Activated CD4-positive, alpha-beta memory T cell treated with anti-CD3 and anti-CD28 coated beads for 36 hours (primary cell): ENCODE results near the gene C2CD3. TPM values are rescaled to one million over a fixed set of nuclear protein-coding genes. Genes with fewer than 3 reads are reported as not detected.

Experiments
- CTCF ChIA-PET: fragments of 350-600 bp; sonication (Branson Sonifier 250); formaldehyde crosslinking; loops from one replicate; lab custom pipeline; 2021; ENCODE audit warnings: antibody characterized with exemption, inconsistent platforms; lab: Charles Lee
- POLR2A ChIA-PET: fragments of 350-600 bp; sonication (Branson Sonifier 250); formaldehyde crosslinking; loops from one replicate; lab custom pipeline; 2021; ENCODE audit warnings: antibody characterized with exemption; lab: Charles Lee
- DNase-seq: peaks from one replicate; pipeline ENCODE4 v3.0.0-alpha.2; 2020
- H3K27ac Mint-ChIP-seq: one replicate; pipeline ENCODE4 v1.8.0; 2021; ENCODE audit warnings: mixed read lengths
- H3K27me3 Mint-ChIP-seq: one replicate; pipeline ENCODE4 v1.8.0; 2021; ENCODE audit warnings: mixed read lengths
- H3K36me3 Mint-ChIP-seq: one replicate; pipeline ENCODE4 v1.8.0; 2021; ENCODE audit warnings: mixed read lengths
- H3K4me1 Mint-ChIP-seq: one replicate; pipeline ENCODE4 v1.8.0; 2021; ENCODE audit warnings: low read depth, mixed read lengths
- H3K4me3 Mint-ChIP-seq: one replicate; pipeline ENCODE4 v1.8.0; 2021; ENCODE audit warnings: mild to moderate bottlenecking, mixed read lengths
- H3K9me3 Mint-ChIP-seq: one replicate; pipeline ENCODE4 v1.8.0; 2021; ENCODE audit warnings: mixed read lengths
- intact Hi-C: fragments of 100-400 bp; cut with micrococcal nuclease; formaldehyde crosslinking; loops from one replicate; pipeline ENCODE4 v1.15.1; 2023
- total RNA-seq, 2 experiments: library from RNA; stranded (reverse); gene quantifications; one replicate each; pipeline ENCODE4 v1.2.3, GENCODE V29; 2021

C2CD3 gene
- total RNA-seq, 2 experiments from 2014 or later, result 22.6 to 24.7 TPM

DNA sequence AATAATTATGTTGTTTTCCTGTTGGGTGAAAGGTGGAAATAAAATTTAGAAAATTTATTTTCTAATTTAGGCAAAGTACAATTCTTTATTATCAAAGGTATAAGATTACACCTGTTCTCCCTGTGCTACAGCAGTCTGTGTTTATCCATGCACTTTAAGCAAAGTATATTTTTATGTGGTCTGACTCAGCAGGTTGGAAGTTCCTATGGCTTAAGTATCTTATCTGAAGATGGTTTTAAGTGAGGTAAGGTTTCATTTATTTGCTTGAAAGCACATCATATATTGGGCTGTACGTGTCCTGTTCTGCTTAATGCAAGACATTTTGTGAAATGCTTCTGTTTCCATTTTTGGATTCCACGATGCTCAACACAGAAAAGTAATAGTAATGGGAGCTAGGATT is 14.9 kb upstream of the C2CD3 start:
- H3K9me3 Mint-ChIP-seq, result peaks cover 6% of the 10 kb centered on the region
- H3K4me3 Mint-ChIP-seq, result no peak overlapping the region
- ChIA-PET CTCF (no interaction called here), POLR2A (no interaction called here)
- intact Hi-C loops, result no loop called here
- H3K36me3 Mint-ChIP-seq, result peaks cover 21% of the 10 kb centered on the region
- no peaks in the 10 kb centered on the region for H3K27me3 Mint-ChIP-seq
- no peak for DNase-seq
- peaks cover 23% of the 10 kb centered on the region for H3K4me1 Mint-ChIP-seq
- no peak overlapping the region for H3K27ac Mint-ChIP-seq

DNA sequence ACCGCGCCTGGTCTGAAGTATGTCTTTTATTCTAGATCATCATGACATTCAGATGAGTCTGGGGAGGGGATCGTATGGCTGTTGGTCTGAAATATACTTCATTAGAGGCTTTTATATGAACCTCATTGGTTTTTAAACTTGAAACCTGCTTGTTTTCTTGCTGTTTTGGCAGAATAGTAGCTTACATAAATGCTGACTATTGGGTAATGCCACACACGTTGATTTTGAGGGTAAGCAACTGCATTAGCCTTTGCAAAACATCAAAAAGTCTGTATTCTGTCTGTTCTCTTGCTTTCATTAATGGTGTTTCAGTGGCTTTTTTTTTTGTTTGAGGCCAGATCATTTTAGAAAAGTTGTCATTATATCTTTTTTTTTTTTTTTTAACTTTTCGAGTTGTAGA is 14.5 kb upstream of the C2CD3 start:
- POLR2A ChIA-PET, result no interaction called here
- H3K36me3 Mint-ChIP-seq, result peaks cover 16% of the 10 kb centered on the region
- CTCF ChIA-PET, result no interaction called here
- no peaks in the 10 kb centered on the region for H3K27me3 Mint-ChIP-seq
- H3K9me3 Mint-ChIP-seq, result peaks cover 2% of the 10 kb centered on the region
- no peak overlapping the region for H3K27ac Mint-ChIP-seq
- no peak overlapping the region for H3K4me3 Mint-ChIP-seq
- intact Hi-C loops, result no loop called here
- peaks cover 23% of the 10 kb centered on the region for H3K4me1 Mint-ChIP-seq
- no peak for DNase-seq

DNA sequence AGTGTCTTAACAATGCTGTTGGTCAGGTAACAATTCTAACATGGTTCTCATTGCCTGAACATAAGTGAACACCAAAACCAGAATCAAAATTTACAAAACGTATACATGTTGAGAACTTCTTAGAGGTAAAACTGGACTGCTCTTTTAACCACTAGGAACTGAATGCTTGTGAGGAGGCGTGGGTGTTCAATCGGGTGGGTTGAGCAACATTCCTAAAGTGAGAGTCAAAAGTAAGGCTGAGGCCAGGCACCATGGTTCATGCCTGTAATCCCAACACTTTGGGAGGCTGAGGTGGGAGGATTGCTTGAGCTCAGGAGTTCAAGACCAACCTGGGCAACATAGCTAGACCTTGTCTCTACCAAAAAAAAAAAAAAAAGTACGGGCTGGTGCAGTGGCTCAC is 11.8 kb upstream of the C2CD3 start:
- H3K4me3 Mint-ChIP-seq, result no peak overlapping the region
- peaks cover 30% of the 10 kb centered on the region for H3K4me1 Mint-ChIP-seq
- no peak overlapping the region for H3K27ac Mint-ChIP-seq
- H3K36me3 Mint-ChIP-seq, result peaks cover 7% of the 10 kb centered on the region
- H3K9me3 Mint-ChIP-seq, result no peaks in the 10 kb centered on the region
- no peak for DNase-seq
- CTCF ChIA-PET, result interaction anchor here (1.3 to 1.4 kb wide), 2 partner anchors 10 to 12 kb away, joined by 3 to 4 read pairs; partner anchors contain the start of genes C2CD3 and PPME1
- intact Hi-C loops, result no loop called here
- H3K27me3 Mint-ChIP-seq, result no peaks in the 10 kb centered on the region
- POLR2A ChIA-PET, result no interaction called here

DNA sequence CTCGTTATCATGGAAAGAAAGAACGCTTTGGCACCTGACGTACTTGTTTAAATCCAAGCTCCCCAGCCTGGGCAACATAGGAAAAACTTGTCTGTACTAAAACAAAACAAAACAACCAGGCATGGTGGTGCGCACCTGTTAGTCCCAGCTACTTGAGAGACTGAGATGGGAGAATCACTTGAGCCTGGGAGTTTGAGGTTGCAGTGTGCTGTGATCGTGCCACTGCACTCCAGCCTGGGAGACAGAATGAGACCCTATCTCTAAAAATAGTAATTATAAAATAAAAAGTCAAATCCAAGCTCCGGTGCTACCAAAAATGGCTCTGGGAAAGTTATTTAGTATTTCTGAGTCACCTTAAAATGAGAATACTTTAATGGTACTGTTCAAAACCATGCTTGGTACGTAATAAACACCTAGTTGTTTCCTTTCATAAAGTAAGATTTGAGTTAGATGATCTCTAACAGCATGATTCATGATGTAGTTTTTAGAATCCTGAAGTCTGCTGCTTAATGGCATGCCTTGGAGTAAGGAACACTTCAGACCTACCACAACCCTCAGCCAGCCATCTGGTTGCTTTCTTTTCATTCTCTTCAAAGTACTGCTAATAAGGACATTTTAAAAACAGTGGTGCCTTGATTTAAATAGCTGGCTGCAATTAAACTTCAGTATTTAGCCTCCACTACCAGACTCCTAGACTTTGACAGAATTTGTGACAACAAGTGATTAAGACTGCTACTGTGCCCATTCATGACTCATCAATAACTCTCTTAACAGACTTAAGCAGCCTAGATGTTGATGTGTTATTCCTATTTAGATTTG is 8.6 kb upstream of the C2CD3 start:
- CTCF ChIA-PET, result no interaction called here
- Mint-ChIP-seq H3K4me1 (peaks cover 22% of the 10 kb centered on the region), H3K27me3 (no peaks in the 10 kb centered on the region), H3K9me3 (no peaks in the 10 kb centered on the region), H3K36me3 (peaks cover 2% of the 10 kb centered on the region), H3K27ac (no peak overlapping the region), H3K4me3 (no peak overlapping the region)
- intact Hi-C loops, result no loop called here
- DNase-seq, result no peak
- POLR2A ChIA-PET, result no interaction called here

DNA sequence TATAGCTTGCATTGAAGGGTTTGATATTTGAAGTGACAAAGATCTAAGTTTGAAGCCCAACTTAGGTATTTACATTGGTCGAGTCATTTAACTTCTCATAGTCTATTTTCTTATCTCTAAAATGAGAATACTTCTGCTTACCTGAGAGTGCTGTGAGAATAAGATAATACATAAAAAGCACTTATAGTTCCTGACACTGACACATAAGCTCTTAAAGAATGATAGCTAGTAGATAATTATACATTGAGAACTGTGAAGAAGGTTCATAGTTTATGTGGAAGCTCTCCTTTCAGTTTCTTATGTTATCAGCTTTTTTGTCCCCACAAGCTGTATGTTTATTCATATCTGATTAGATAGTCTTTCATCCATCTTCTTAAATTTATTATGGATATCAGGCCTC is 5.1 kb upstream of the C2CD3 start:
- POLR2A ChIA-PET, result interaction anchor here (0.6 kb wide), 1 partner anchor 204 kb away, joined by 5 read pairs; no protein-coding TSS in a partner anchor
- no peak for DNase-seq
- Mint-ChIP-seq H3K4me3 (no peak overlapping the region), H3K27me3 (no peaks in the 10 kb centered on the region), H3K27ac (no peak overlapping the region), H3K9me3 (no peaks in the 10 kb centered on the region), H3K36me3 (peaks cover 2% of the 10 kb centered on the region), H3K4me1 (peaks cover 27% of the 10 kb centered on the region)
- CTCF ChIA-PET, result interaction anchor here (0.8 kb wide), 1 partner anchor 212 kb away, joined by 6 read pairs; no protein-coding TSS in a partner anchor
- intact Hi-C loops, result no loop called here

DNA sequence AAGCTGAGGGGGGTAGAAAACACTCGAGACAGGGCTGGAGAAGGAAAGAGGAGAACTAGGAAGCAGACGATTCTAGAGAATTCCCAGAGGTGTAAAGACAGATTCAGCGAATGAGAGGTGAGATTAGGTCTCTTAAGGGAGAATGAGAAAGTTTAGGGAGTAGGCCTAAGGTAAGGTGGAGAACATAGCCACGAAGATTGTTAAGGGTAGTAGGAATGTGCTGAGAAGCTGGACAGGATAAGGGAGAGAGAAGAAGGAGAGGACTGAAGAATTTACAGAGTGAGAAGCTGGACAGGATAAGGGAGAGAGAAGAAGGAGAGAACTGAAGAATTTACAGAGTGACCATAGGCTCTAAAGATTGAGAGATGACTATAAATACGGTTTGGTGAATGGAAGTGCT is 1.2 kb upstream of the C2CD3 start:
- Mint-ChIP-seq H3K4me3 (no peak overlapping the region), H3K36me3 (peaks cover 10% of the 10 kb centered on the region), H3K27ac (no peak overlapping the region), H3K4me1 (peaks cover 18% of the 10 kb centered on the region), H3K27me3 (no peaks in the 10 kb centered on the region), H3K9me3 (no peaks in the 10 kb centered on the region)
- ChIA-PET POLR2A (interaction anchor here (1.9 to 3.1 kb wide), 3 partner anchors 12 to 199 kb away, joined by 6 to 10 read pairs (median 8); no protein-coding TSS in a partner anchor), CTCF (interaction anchor here (0.7 to 1.7 kb wide), 3 partner anchors 11 to 149 kb away, joined by 3 to 7 read pairs (median 3); no protein-coding TSS in a partner anchor)
- no peak for DNase-seq
- intact Hi-C loops, result loop anchor here (1.0 to 5.0 kb wide), 6 partner anchors 140 to 574 kb away; partner anchors contain the start of genes FAM168A and PGM2L1

DNA sequence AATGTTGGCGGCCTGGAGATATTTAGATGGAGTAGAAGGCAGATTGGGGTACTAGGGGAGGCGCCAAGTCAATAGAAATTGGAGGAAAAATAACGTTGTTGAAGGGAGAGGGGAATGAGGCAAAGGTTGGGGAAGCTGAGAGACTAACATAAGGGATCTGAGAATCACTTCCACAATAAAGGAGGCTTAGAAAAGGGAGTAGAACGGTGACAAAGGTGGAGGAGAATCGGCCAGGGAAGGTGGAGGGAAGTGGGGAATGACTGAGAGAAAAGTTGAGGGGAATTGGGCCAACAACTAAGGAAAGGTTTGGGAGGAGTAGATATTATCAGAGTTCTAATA is 797 bp upstream of the C2CD3 start:
- no peaks in the 10 kb centered on the region for H3K9me3 Mint-ChIP-seq
- DNase-seq, result no peak
- H3K27me3 Mint-ChIP-seq, result no peaks in the 10 kb centered on the region
- H3K27ac Mint-ChIP-seq, result no peak overlapping the region
- peaks cover 18% of the 10 kb centered on the region for H3K4me1 Mint-ChIP-seq
- ChIA-PET POLR2A (interaction anchor here (1.1 to 3.1 kb wide), 8 partner anchors 12 to 817 kb away, joined by 3 to 10 read pairs (median 5); partner anchors contain the start of genes NEU3, RAB6A and UCP2), CTCF (interaction anchor here (0.7 to 1.7 kb wide), 6 partner anchors 11 to 152 kb away, joined by 3 to 7 read pairs (median 4); no protein-coding TSS in a partner anchor)
- no peak overlapping the region for H3K4me3 Mint-ChIP-seq
- intact Hi-C loops, result loop anchor here (1.0 to 5.0 kb wide), 6 partner anchors 139 to 573 kb away; partner anchors contain the start of genes FAM168A and PGM2L1
- H3K36me3 Mint-ChIP-seq, result peaks cover 14% of the 10 kb centered on the region

DNA sequence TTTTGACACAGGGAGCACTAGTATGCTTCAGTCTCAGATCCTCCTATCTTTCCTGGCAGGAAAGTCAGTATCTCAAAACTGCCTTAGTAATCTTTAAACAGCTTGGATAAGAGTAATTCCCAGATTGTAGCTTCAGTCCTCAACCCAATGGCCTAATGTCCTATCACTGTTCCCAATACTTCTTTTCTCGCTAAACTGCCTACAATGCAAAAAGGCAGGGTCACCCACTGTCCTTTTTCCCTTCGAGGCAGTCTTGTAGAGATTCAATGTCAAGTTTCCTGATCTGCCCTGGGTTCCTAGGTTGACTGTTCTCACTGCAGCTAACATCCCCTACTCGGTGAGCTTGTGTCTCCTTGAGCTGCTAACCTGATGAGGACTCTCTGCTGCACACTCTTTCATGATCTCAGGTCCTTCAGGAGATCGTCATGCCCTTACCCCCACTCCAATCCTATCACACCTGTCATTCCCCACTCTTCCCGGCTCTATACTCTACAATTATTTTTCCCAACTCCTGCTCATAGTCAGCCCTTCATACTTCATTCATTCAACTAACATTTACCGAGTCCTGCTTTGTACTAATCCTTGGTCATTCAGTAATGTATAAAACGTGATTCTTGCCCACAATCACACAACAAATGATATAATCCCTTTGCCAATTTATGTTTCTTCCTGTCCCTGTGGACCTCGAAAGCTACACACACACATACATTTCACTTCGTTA is 904 bp downstream of the C2CD3 start:
- intact Hi-C loops, result loop anchor here (2.0 to 5.0 kb wide), 2 partner anchors 138 to 205 kb away; no protein-coding TSS in a partner anchor
- H3K9me3 Mint-ChIP-seq, result no peaks in the 10 kb centered on the region
- H3K4me1 Mint-ChIP-seq, result peaks cover 15% of the 10 kb centered on the region
- H3K27me3 Mint-ChIP-seq, result no peaks in the 10 kb centered on the region
- no peak overlapping the region for H3K4me3 Mint-ChIP-seq
- H3K36me3 Mint-ChIP-seq, result peaks cover 20% of the 10 kb centered on the region
- POLR2A ChIA-PET, result interaction anchor here (0.6 to 3.1 kb wide), 9 partner anchors 14 to 409 kb away, joined by 3 to 10 read pairs (median 5); partner anchors contain the start of genes RAB6A and UCP2
- peak; percentile 11 for DNase-seq
- no peak overlapping the region for H3K27ac Mint-ChIP-seq
- CTCF ChIA-PET, result interaction anchor here (0.9 to 1.6 kb wide), 5 partner anchors 13 to 409 kb away, joined by 3 to 7 read pairs (median 4); partner anchors contain the start of gene RAB6A

DNA sequence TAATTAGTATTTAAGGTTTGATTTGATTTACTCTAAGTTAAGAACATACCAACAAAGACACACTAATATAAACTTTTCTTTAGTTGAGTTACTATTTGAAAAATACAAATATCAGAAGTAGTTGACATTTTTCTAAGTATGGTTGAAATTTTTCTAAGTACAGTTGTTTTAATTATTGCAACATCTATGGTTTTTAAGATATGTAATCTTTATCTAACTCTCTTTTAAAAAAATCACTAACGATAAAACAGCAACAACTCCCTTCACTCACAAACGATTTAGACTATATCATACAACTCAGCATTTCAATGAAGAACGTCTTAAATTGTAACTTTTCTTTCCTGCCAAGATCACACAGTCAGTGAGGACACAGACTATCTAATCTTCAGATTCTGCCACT is 2.0 kb downstream of the C2CD3 start:
- Mint-ChIP-seq H3K4me3 (peak overlapping the region; percentile 10), H3K27me3 (no peaks in the 10 kb centered on the region), H3K36me3 (peaks cover 29% of the 10 kb centered on the region), H3K9me3 (no peaks in the 10 kb centered on the region), H3K4me1 (peaks cover 10% of the 10 kb centered on the region), H3K27ac (no peak overlapping the region)
- ChIA-PET CTCF (no interaction called here), POLR2A (no interaction called here)
- intact Hi-C loops, result no loop called here
- no peak for DNase-seq

DNA sequence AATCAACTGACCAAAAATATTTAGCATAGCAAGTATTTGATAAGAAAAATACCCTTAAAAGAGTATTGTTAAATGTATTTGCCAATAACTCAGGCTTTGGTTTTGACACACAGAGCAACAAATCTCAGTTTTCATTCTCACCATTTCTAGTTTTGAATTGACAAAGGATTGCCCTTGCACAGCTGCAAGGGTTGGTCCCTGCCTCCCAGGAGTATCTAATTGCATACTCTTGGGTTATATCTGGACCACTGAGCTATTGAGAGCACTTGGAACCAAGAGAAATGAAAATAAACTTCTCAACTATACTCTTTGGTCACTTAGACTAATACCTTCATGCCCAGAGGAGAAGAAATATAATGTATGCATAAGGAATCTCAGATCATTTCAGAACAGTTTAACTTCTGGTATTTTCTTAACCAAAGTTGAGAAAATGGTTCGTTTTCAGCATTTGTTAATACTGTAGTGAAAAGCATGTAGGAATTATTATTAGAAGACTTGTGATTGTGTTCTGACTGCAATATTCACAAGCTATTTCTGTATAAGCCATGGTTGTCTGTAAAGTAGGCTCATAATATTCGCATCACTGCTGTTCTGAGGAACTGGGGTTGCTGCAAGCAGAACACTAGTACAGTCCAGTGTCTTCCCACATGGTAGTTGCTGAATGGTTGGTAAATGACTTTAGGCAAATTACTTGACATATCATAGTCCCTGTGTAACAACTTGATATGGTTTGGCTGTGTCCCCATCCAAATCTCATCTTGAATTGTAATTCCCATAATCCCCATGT is 7.9 kb downstream of the C2CD3 start:
- POLR2A ChIA-PET, result no interaction called here
- intact Hi-C loops, result no loop called here
- Mint-ChIP-seq H3K27ac (no peak overlapping the region), H3K4me1 (peaks cover 12% of the 10 kb centered on the region), H3K9me3 (no peaks in the 10 kb centered on the region), H3K36me3 (peaks cover 42% of the 10 kb centered on the region), H3K4me3 (no peak overlapping the region), H3K27me3 (no peaks in the 10 kb centered on the region)
- no peak for DNase-seq
- CTCF ChIA-PET, result no interaction called here

DNA sequence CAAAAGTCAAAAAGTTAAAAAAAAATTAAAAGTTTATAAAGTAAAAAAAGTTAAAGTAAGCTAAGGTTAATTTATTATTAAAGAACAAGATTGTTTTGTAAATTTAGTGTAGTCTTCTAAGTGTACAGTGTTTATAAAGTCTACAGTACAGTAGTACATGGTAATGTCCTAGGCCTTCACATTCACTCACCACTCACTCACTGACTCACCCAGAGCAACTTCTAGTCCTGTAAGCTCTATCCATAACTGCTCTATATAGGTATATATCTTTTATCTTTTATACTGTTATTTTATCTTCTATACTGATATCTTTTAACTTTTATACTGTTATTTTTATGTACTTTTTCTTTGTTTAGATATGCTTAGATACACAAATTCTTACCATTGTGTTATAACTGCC is 11.2 kb downstream of the C2CD3 start:
- CTCF ChIA-PET, result interaction anchor here (0.9 kb wide), 1 partner anchor 14 kb away, joined by 3 read pairs; no protein-coding TSS in a partner anchor
- Mint-ChIP-seq H3K27ac (no peak overlapping the region), H3K9me3 (no peaks in the 10 kb centered on the region), H3K4me1 (peaks cover 12% of the 10 kb centered on the region), H3K4me3 (no peak overlapping the region), H3K27me3 (no peaks in the 10 kb centered on the region), H3K36me3 (peaks cover 30% of the 10 kb centered on the region)
- POLR2A ChIA-PET, result no interaction called here
- intact Hi-C loops, result no loop called here
- DNase-seq, result no peak
